NT2/D1 (cell line): ENCODE data around the gene ENPP1.
"Not testable (repeated sequence)": the region's sequence is repeated elsewhere in the genome, so short reads cannot be mapped to it uniquely, and the experiment has no call there.

Source experiments
- DNase-seq: peaks from one replicate; pipeline ENCODE4 v3.0.0-alpha.2; 2011; ENCODE audit warnings: low read depth, low spot score
- H3K27me3 ChIP-seq: 2 replicates; pipeline ENCODE4 v1.6.0; 2011; ENCODE audit warnings: mild to moderate bottlenecking; ENCODE audit not compliant: insufficient read length, insufficient read depth
- H3K36me3 ChIP-seq: 2 replicates; pipeline ENCODE4 v1.6.1; 2011; ENCODE audit warnings: mild to moderate bottlenecking, low read length, mixed read lengths; ENCODE audit not compliant: insufficient read depth, insufficient read length
- H3K4me1 ChIP-seq: 2 replicates; pipeline ENCODE4 v1.5.1; 2011; ENCODE audit not compliant: insufficient read depth, insufficient read length
- H3K4me3 ChIP-seq: 2 replicates; pipeline ENCODE4 v1.5.1; 2011; ENCODE audit warnings: low read depth; ENCODE audit not compliant: insufficient read length
- H3K9ac ChIP-seq: 2 replicates; pipeline ENCODE4 v1.6.0; 2011; ENCODE audit warnings: low read depth; ENCODE audit not compliant: insufficient read length
- H3K9me3 ChIP-seq: 2 replicates; pipeline ENCODE4 v1.5.1; 2011; ENCODE audit warnings: mild to moderate bottlenecking, low read length; ENCODE audit not compliant: insufficient read depth
- SUZ12 ChIP-seq: IDR thresholded peaks from 2 replicates; pipeline ENCODE4 v1.6.1; 2011; ENCODE audit not compliant: insufficient read length, insufficient read depth; ENCODE audit errors: extremely low read depth
- YY1 ChIP-seq: IDR thresholded peaks from 2 replicates; pipeline ENCODE4 v1.6.1; 2011; ENCODE audit not compliant: insufficient read length, insufficient read depth
- ZNF274 ChIP-seq: IDR thresholded peaks from 2 replicates; pipeline ENCODE4 v1.6.1; 2011; ENCODE audit warnings: mild to moderate bottlenecking, low read depth, low read length

The ENPP1 gene

GRCh38 chr6:131910219-131910589 is 102.4 kb downstream of the ENPP1 start:
- no peak for DNase-seq
- peaks cover 37% of the 10 kb centered on the region for H3K36me3 ChIP-seq
- TF ChIP-seq YY1 = no peak
- no peak for TF ChIP-seq SUZ12
- TF ChIP-seq ZNF274 = no peak

DNA sequence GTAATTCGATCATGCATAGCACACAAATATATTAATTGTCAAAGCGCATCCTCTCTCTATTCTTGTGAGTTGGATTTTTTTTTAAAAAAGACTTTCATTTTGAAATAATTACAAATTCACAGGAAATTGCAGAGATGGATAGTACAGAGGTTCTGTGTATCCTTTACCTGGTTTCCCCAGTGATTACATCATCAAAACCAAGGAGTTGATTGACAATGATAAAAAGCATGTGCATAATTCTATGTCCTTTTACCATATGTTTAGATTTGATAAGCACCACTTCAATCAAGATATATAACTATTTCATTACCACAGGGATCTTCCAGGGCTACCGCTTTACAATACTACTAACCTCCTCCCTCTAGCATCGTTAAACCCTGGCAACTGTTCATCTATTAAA is 103.1 kb downstream of the ENPP1 start:
- Histone ChIP-seq H3K9ac (no peak overlapping the region), H3K4me3 (no peak overlapping the region), H3K9me3 (peaks cover 24% of the 10 kb centered on the region; the same call in 1 of the 2 replicates), H3K4me1 (no peaks in the 10 kb centered on the region), H3K27me3 (no peaks in the 10 kb centered on the region), H3K36me3 (peaks cover 41% of the 10 kb centered on the region)
- DNase-seq = no peak
- TF ChIP-seq YY1 (no peak), SUZ12 (no peak), ZNF274 (no peak)

More at GRCh38 chr6:131910219-131910589, 102.4 kb downstream of the ENPP1 start:
- H3K27me3 ChIP-seq = no peaks in the 10 kb centered on the region
- H3K9ac ChIP-seq = no peak overlapping the region
- no peak overlapping the region for H3K4me3 ChIP-seq
- no peaks in the 10 kb centered on the region for H3K4me1 ChIP-seq
- H3K9me3 ChIP-seq = peaks cover 17% of the 10 kb centered on the region; the same call in 1 of the 2 replicates

- Histone ChIP-seq H3K4me1 (no peaks in the 10 kb centered on the region), H3K36me3 (peaks cover 41% of the 10 kb centered on the region), H3K9ac (no peak overlapping the region), H3K4me3 (no peak overlapping the region), H3K27me3 (no peaks in the 10 kb centered on the region), H3K9me3 (peaks cover 33% of the 10 kb centered on the region; the same call in 1 of the 2 replicates)
- DNase-seq = no peak
- TF ChIP-seq SUZ12 = no peak
- no peak for TF ChIP-seq ZNF274
- TF ChIP-seq YY1 = no peak
These were observed 104.1 kb downstream of the ENPP1 start for GRCh38 chr6:131911951-131912350.

DNA sequence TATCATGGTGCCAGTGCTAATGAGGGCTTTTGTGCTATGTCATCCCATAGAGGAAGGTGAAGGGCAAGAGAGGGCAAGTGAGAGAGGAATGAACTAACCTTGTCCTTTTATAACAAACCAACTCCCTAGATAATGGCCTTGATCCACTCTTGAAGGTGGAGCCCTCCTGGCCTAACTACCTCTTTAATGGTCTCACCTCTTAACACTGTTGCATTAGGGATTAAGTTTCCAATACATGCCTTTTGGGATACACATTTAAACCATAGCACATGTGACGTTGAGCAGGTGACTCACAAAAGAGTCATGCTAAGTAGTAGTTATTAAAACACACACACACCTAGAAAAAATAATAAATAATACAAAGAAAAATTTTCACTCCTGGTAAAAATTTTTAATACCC is 106.4 kb downstream of the ENPP1 start:
- Histone ChIP-seq H3K9ac (no peak overlapping the region), H3K4me3 (no peak overlapping the region), H3K4me1 (no peaks in the 10 kb centered on the region), H3K27me3 (no peaks in the 10 kb centered on the region), H3K9me3 (peaks cover 35% of the 10 kb centered on the region; the same call in 1 of the 2 replicates), H3K36me3 (peaks cover 40% of the 10 kb centered on the region)
- DNase-seq = no peak
- no peak for TF ChIP-seq SUZ12
- no peak for TF ChIP-seq ZNF274
- TF ChIP-seq YY1 = no peak

- Histone ChIP-seq H3K4me1 (no peaks in the 10 kb centered on the region), H3K9me3 (peaks cover 35% of the 10 kb centered on the region; the same call in 1 of the 2 replicates), H3K9ac (no peak overlapping the region), H3K36me3 (peaks cover 40% of the 10 kb centered on the region), H3K27me3 (no peaks in the 10 kb centered on the region), H3K4me3 (no peak overlapping the region)
- DNase-seq = peak; percentile 50
- TF ChIP-seq SUZ12 = no peak
- TF ChIP-seq ZNF274 = no peak
- TF ChIP-seq YY1 = no peak
These were observed 107.3 kb downstream of the ENPP1 start for GRCh38 chr6:131914967-131915751.

GRCh38 chr6:131916091-131916796 is 108.4 kb downstream of the ENPP1 start:
- not testable (repeated sequence) for H3K27me3 ChIP-seq, H3K4me1 ChIP-seq, DNase-seq, H3K9ac ChIP-seq, H3K4me3 ChIP-seq
- H3K9me3 ChIP-seq = peaks cover 35% of the 10 kb centered on the region; the same call in 1 of the 2 replicates
- peaks cover 36% of the 10 kb centered on the region for H3K36me3 ChIP-seq

DNA sequence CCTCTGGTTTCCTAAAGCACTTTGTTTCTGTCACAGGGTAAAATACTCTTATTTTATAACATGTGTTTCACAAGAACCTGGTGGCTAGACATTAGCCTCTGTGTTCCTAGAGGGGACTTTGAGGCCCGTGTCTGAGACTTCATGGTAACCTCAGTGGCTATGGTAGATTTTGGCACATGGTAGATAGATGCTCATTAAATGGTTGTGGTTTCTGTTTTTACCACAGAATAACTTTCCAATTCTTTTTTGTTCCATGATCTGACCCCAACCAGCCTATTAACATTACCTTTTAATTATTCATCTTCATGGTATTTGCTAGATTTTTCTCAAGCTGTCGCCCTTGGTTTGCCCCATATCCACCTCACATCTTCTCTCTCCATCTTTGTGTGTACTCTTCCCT is 109.0 kb downstream of the ENPP1 start:
- Histone ChIP-seq H3K27me3 (no peaks in the 10 kb centered on the region), H3K36me3 (peaks cover 32% of the 10 kb centered on the region), H3K4me3 (no peak overlapping the region), H3K4me1 (no peaks in the 10 kb centered on the region), H3K9me3 (peaks cover 35% of the 10 kb centered on the region; the same call in 1 of the 2 replicates), H3K9ac (no peak overlapping the region)
- DNase-seq = no peak
- TF ChIP-seq SUZ12 = no peak
- no peak for TF ChIP-seq YY1
- no peak for TF ChIP-seq ZNF274
